OCI-LY3 (cell line): ENCODE measurements around the gene CTDSPL.

Experiments used
- H2AFZ ChIP-seq: fragments of 200-600, 300-600 bp; shearing (Covaris generic); 2 replicates; pipeline ENCODE4 v1.6.0; 2014; ENCODE audit warnings: antibody characterized with exemption, low read depth, low read length
- H3K27ac ChIP-seq: fragments of 200-600, 300-600 bp; sonication (generic); 2 replicates; pipeline ENCODE4 v1.5.1; 2014; ENCODE audit warnings: mild to moderate bottlenecking, low read length, moderate library complexity, mixed read lengths
- H3K27me3 ChIP-seq: fragments of 200-600, 300-600 bp; sonication (generic); 2 replicates; pipeline ENCODE4 v1.6.1; 2014; ENCODE audit warnings: low read depth, low read length, mixed read lengths
- H3K36me3 ChIP-seq: fragments of 200-600, 300-600 bp; sonication (generic); replicated peaks from 2 replicates; pipeline ENCODE3; 2014; ENCODE audit warnings: low read depth, low read length, mixed read lengths
- H3K4me1 ChIP-seq: fragments of 300-600, 200-600 bp; sonication (generic); 2 replicates; pipeline ENCODE4 v1.6.1; 2014; ENCODE audit warnings: low read length, mixed read lengths
- H3K4me2 ChIP-seq: fragments of 200-600, 300-600 bp; sonication (generic); 2 replicates; pipeline ENCODE4 v1.6.1; 2014; ENCODE audit warnings: low read length, mixed read lengths
- H3K4me3 ChIP-seq: fragments of 300-600, 200-600 bp; sonication (generic); 2 replicates; pipeline ENCODE4 v1.5.1; 2014; ENCODE audit warnings: antibody characterized with exemption, mild to moderate bottlenecking, low read length, moderate library complexity
- H3K79me2 ChIP-seq: fragments of 300-600, 200-600 bp; shearing (Covaris generic); 2 replicates; pipeline ENCODE4 v1.6.1; 2014; ENCODE audit warnings: mild to moderate bottlenecking, low read length, mixed read lengths
- H3K9ac ChIP-seq: fragments of 300-600, 200-600 bp; shearing (Covaris generic); 2 replicates; pipeline ENCODE4 v1.6.0; 2014; ENCODE audit warnings: mild to moderate bottlenecking, low read length, moderate library complexity
- H3K9me3 ChIP-seq: fragments of 200-600, 300-600 bp; shearing (Covaris generic); 2 replicates; pipeline ENCODE4 v1.6.1; 2014; ENCODE audit warnings: low read length, mixed read lengths; ENCODE audit not compliant: insufficient read depth
- H4K20me1 ChIP-seq: fragments of 200-600, 300-600 bp; sonication (generic); 2 replicates; pipeline ENCODE4 v1.6.1; 2016; ENCODE audit warnings: low read length, mixed read lengths; ENCODE audit not compliant: insufficient read depth
- CTCF ChIP-seq: fragments of 200-600, 300-600 bp; sonication (generic); IDR thresholded peaks from 2 replicates; pipeline ENCODE4 v1.5.1; 2014; ENCODE audit warnings: antibody characterized with exemption, low read length, low read depth
- EZH2phosphoT487 ChIP-seq: fragments of 200-600 bp; shearing (Covaris generic); IDR thresholded peaks from 2 replicates; pipeline ENCODE4 v1.6.1; 2018; ENCODE audit warnings: antibody characterized with exemption, mixed run types, low read depth

The CTDSPL gene

GRCh38 chr3:38019658-38020341, 158.1 kb downstream of the CTDSPL start:
- no peak overlapping the region for H3K9ac ChIP-seq
- no peak overlapping the region for H3K27ac ChIP-seq
- H3K4me3 ChIP-seq = no peak overlapping the region
- no peaks in the 10 kb centered on the region for H3K27me3 ChIP-seq
- H3K4me1 ChIP-seq = peaks cover 6% of the 10 kb centered on the region; the same call in 1 of the 2 replicates
- no peaks in the 10 kb centered on the region for H3K9me3 ChIP-seq
- no peaks in the 10 kb centered on the region for H3K79me2 ChIP-seq
- no peaks in the 10 kb centered on the region for H3K36me3 ChIP-seq
- no peak overlapping the region for H3K4me2 ChIP-seq
- no peak overlapping the region for H2AFZ ChIP-seq
- TF ChIP-seq CTCF (no peak), EZH2phosphoT487 (no peak)
- no peaks in the 10 kb centered on the region for H4K20me1 ChIP-seq

- Histone ChIP-seq H3K36me3 (no peaks in the 10 kb centered on the region), H3K27me3 (no peaks in the 10 kb centered on the region), H3K9ac (no peak overlapping the region), H3K4me3 (no peak overlapping the region), H3K79me2 (no peaks in the 10 kb centered on the region), H2AFZ (no peak overlapping the region), H3K27ac (no peak overlapping the region), H4K20me1 (no peaks in the 10 kb centered on the region), H3K4me1 (peaks cover 7% of the 10 kb centered on the region), H3K4me2 (no peak overlapping the region), H3K9me3 (no peaks in the 10 kb centered on the region)
- no peak for TF ChIP-seq EZH2phosphoT487
- no peak for TF ChIP-seq CTCF
Observed at GRCh38 chr3:38020342-38020726, 158.7 kb downstream of the CTDSPL start.

- Histone ChIP-seq H3K27ac (no peak overlapping the region), H3K36me3 (no peaks in the 10 kb centered on the region), H3K4me3 (no peak overlapping the region), H3K4me2 (no peak overlapping the region), H4K20me1 (no peaks in the 10 kb centered on the region), H3K4me1 (peaks cover 13% of the 10 kb centered on the region), H3K79me2 (no peaks in the 10 kb centered on the region), H3K9me3 (no peaks in the 10 kb centered on the region), H3K9ac (no peak overlapping the region), H3K27me3 (no peaks in the 10 kb centered on the region), H2AFZ (no peak overlapping the region)
- TF ChIP-seq CTCF (no peak), EZH2phosphoT487 (no peak)
Observed at GRCh38 chr3:38021196-38021595, 159.5 kb downstream of the CTDSPL start.

GRCh38 chr3:38022301-38022700, 160.6 kb downstream of the CTDSPL start:
- Histone ChIP-seq H3K79me2 (no peaks in the 10 kb centered on the region), H3K27me3 (no peaks in the 10 kb centered on the region), H4K20me1 (no peaks in the 10 kb centered on the region), H3K4me1 (peaks cover 13% of the 10 kb centered on the region), H3K4me2 (no peak overlapping the region), H3K9me3 (no peaks in the 10 kb centered on the region), H3K36me3 (no peaks in the 10 kb centered on the region), H3K27ac (no peak overlapping the region), H3K4me3 (no peak overlapping the region), H3K9ac (no peak overlapping the region), H2AFZ (no peak overlapping the region)
- no peak for TF ChIP-seq CTCF
- no peak for TF ChIP-seq EZH2phosphoT487
